Adrenal gland (tissue), 12 donors: ENCODE measurements around the gene RUSC2. TPM values are rescaled to one million over a fixed set of nuclear protein-coding genes. Genes with fewer than 3 reads are reported as not detected.
A peak's percentile ranks its signal among the peaks of the same experiment; 100 is the strongest.

Experiments
- DNase-seq, 7 donors: peaks; one replicate each; pipeline ENCODE4 v3.0.0-alpha.2; 2019 to 2020
- H3K27ac ChIP-seq, 5 donors: fragments of 200-600 bp; sonication (generic) in 4 of 5; 1 replicate in 3 of 5; 2 replicates in 2 of 5; pipeline versions ENCODE4 v1.5.1 to v1.8.0; 2016 to 2020; ENCODE audit warnings: mild to moderate bottlenecking in 1 of 5
- H3K27me3 ChIP-seq: fragments of 200-600 bp; 2 replicates; pipeline ENCODE4 v1.8.0; 2021
- H3K36me3 ChIP-seq, 2 donors: fragments of 200-600 bp; replicated peaks in 1 of 2; 1 replicate in 1 of 2; 2 replicates in 1 of 2; pipeline versions ENCODE4 v1.5.1 to v1.8.0; 2018 to 2022
- H3K4me1 ChIP-seq, 2 donors: fragments of 200-600 bp; replicated peaks in 1 of 2; 1 replicate in 1 of 2; 2 replicates in 1 of 2; pipeline versions ENCODE4 v1.5.1 to v1.8.0; 2018 to 2021
- H3K4me3 ChIP-seq, 4 donors: fragments of 200-600 bp; sonication (generic) in 3 of 4; one replicate each; pipeline ENCODE4 v1.5.1; 2016 to 2018
- H3K9me3 ChIP-seq, 3 donors: fragments of 200-600 bp; sonication (generic) in 1 of 3; replicated peaks in 1 of 3; 1 replicate in 2 of 3; 2 replicates in 1 of 3; pipeline versions ENCODE4 v1.5.1 to v1.8.0; 2016 to 2021
- POLR2A ChIP-seq, 2 donors: fragments of 450-650 bp; IDR thresholded peaks; one replicate each; pipeline ENCODE4 v1.6.1; 2017; ENCODE audit warnings: antibody characterized with exemption in 2 of 2, mild to moderate bottlenecking in 2 of 2, moderate library complexity in 1 of 2
- WGBS, 4 donors: extraction: QIAGEN DNeasy Blood & Tissue Kit in 2 of 4; methylation state at CpG; one replicate each; pipeline versions ENCODE4 v1.1.5 to v1.1.7; 2013 to 2017; 5-methylcytosine and 5-hydroxymethylcytosine counted together
- intact Hi-C, 2 donors: fragments of 100-400 bp; cut with DNase I; formaldehyde crosslinking; loops; one replicate each; pipeline versions ENCODE4 v1.14.1 to v1.15.0; 2022 to 2023
- polyA plus RNA-seq, 3 donors: library from polyadenylated mRNA; stranded (reverse); fragments of 200-250 nt in 2 of 3; fragments of 350-450 nt in 1 of 3; fragmentation: Illumina TruSeq in 1 of 3; extraction: RNeasy Lipid Tissue Mini Kit (QIAGEN cat#74804) in 1 of 3; gene quantifications; one replicate each; pipeline ENCODE4 v1.2.3, GENCODE V29; 2013 to 2014
- total RNA-seq, 9 donors: library from RNA; depleted of rRNA in 4 of 9; stranded (reverse); fragments of >200 nt in 4 of 9; fragments of 120-200 nt in 1 of 9; fragmentation: NEBNext Ultra II Directional in 1 of 9; extraction: Animal tissue kit (Norgen Biotek cat#: 25700) in 1 of 9; gene quantifications; one replicate each; pipeline versions ENCODE4 v1.1.0 to v1.2.4, GENCODE V29; 2013 to 2023
- TF ChIP-seq, protein P1 (sequence below), 6 experiments: fragments of 450-650 bp in 4 of 6; fragments of 200-600 bp in 2 of 6; sonication (generic) in 1 of 6; IDR thresholded peaks; 1 replicate in 5 of 6; 2 replicates in 1 of 6; pipeline versions ENCODE4 v1.5.1 to v1.8.0; 2016 to 2021; ENCODE audit warnings: antibody characterized with exemption in 6 of 6, mild to moderate bottlenecking in 2 of 6, moderate library complexity in 1 of 6
- donor health status: healthy with polysubstance abuse.
- donor health status: Bipolar disorder and iron deficiency.
- donor health status: DM: yes; HTN: yes; CAD: no.
- donor health status: DM: no; HTN: no; CAD: no.
- donor health status: DM: no; HTN: no; CAD: no.
- donor health status: DM: yes; HTN: yes; CAD: no.

RUSC2 gene
- total and polyA plus RNA-seq, 12 donors, result 5.9 to 66.8 (median 31.2) TPM

DNA sequence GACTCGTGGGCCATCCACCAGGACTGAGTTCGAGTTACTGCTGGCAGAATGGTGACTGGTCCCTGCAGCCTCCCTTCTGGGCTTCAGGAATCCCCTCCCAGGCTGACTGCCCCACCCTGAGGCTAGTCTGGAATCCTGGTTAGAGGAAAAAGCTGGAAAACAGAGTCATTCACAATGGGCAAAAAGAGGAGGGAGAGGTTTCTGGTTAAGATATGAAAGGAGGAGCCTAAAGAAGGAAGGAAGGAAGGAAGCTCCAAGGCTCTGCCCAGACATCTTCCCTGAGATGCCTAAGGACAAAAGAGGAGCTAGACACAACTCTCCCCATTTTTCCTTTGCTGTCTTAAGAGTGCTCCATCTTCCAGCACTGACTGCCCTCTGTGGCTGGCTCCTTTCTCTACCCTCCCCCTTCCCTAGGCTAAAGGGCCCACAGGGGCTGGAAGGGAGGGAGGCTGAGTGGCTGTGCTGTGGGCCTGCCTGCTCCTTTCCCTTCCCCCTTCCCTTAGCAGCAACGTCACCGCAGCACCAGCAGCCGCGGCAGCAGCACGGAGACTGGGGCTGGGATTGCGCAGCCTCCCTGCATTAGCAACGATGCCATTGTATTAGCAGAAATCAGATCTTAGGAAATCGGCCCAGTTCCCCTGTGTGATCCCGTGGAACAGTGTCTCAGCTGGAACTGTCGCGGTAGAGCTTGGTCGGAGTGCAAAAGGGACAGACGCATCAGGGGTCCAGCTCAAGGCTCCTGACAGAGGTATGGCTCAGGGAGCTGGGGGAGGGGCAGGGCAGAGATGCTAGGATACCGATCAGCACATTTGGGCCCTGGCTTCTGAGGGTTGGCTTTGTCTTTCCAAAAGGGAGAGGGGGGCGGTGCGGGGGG, 48.7 kb downstream of the RUSC2 start:
- Histone ChIP-seq H3K27me3 (no peaks in the 10 kb centered on the region), H3K4me1 (peaks cover 13 to 37% of the 10 kb centered on the region in 2 donors), H3K9me3 (no peaks in the 10 kb centered on the region), H3K27ac (peak overlapping the region in 4 of 5 donors; percentile 41 to 84 (median 66)), H3K4me3 (peak overlapping the region in 1 of 4 donors; percentile 40), H3K36me3 (no peaks in the 10 kb centered on the region)
- WGBS, 4 donors, result 21 to 39% (median 29%) methylated on average over 11 to 18 of the region's 18 CpGs
- intact Hi-C loops, result no loop called here
- peak in 6 of 7 donors; percentile 55 to 88 (median 71) for DNase-seq
- TF ChIP-seq POLR2A (IDR thresholded peaks at IDR 0.05), result peak in 1 of 2 donors; percentile 28
- TF ChIP-seq, protein P1, sequence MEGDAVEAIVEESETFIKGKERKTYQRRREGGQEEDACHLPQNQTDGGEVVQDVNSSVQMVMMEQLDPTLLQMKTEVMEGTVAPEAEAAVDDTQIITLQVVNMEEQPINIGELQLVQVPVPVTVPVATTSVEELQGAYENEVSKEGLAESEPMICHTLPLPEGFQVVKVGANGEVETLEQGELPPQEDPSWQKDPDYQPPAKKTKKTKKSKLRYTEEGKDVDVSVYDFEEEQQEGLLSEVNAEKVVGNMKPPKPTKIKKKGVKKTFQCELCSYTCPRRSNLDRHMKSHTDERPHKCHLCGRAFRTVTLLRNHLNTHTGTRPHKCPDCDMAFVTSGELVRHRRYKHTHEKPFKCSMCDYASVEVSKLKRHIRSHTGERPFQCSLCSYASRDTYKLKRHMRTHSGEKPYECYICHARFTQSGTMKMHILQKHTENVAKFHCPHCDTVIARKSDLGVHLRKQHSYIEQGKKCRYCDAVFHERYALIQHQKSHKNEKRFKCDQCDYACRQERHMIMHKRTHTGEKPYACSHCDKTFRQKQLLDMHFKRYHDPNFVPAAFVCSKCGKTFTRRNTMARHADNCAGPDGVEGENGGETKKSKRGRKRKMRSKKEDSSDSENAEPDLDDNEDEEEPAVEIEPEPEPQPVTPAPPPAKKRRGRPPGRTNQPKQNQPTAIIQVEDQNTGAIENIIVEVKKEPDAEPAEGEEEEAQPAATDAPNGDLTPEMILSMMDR (IDR thresholded peaks at IDR 0.05), result no peak

Other genes with a start within 250 kb of the RUSC2 start
- 100 to 1,000 TPM in 1 of 9 donors, 10 to 100 TPM in 8; 25.9 to 189 (median 56.5) TPM for gene TESK1, start 115.2 kb downstream of the RUSC2 start, total RNA-seq
- gene TESK1, start 115.2 kb downstream of the RUSC2 start, polyA plus RNA-seq, result 100 to 1,000 TPM in 2 of 3 donors, 10 to 100 TPM in 1; 68.6 to 159 (median 152) TPM
- gene CD72, start 128.3 kb downstream of the RUSC2 start, total RNA-seq, result 1 to 10 TPM in 8 of 9 donors, under 1 TPM in 1; 0.69 to 8.0 (median 3.9) TPM
- gene CD72, start 128.3 kb downstream of the RUSC2 start, polyA plus RNA-seq, result 10 to 100 TPM in 1 of 3 donors, 1 to 10 TPM in 2; 1.3 to 18.5 (median 7.4) TPM
- 1 to 10 TPM in 4 of 9 donors, under 1 TPM in 4, not detected in 1; 0.06 to 2.1 (median 0.86) TPM for gene SIT1, start 160.8 kb downstream of the RUSC2 start, total RNA-seq
- 1 to 10 TPM in 1 of 3 donors, under 1 TPM in 1, not detected in 1; 0.37 to 1.0 TPM for gene SIT1, start 160.8 kb downstream of the RUSC2 start, polyA plus RNA-seq
- over 10,000 TPM in 5 of 9 donors, 1,000 to 10,000 TPM in 3, 100 to 1,000 TPM in 1; 885 to 23,366 (median 10,611) TPM for gene RMRP, start 167.9 kb downstream of the RUSC2 start, total RNA-seq
- 1,000 to 10,000 TPM in 2 of 3 donors, not detected in 1; 1,807 to 2,186 TPM for gene RMRP, start 167.9 kb downstream of the RUSC2 start, polyA plus RNA-seq
- 10 to 100 TPM; 27.9 to 55.0 (median 39.6) TPM for gene CCDC107, start 168.2 kb downstream of the RUSC2 start, total RNA-seq
- gene CCDC107, start 168.2 kb downstream of the RUSC2 start, polyA plus RNA-seq, result 100 to 1,000 TPM in 2 of 3 donors, 10 to 100 TPM in 1; 53.6 to 198 (median 169) TPM
- gene ARHGEF39, start 175.1 kb downstream of the RUSC2 start, total RNA-seq, result 10 to 100 TPM in 1 of 9 donors, 1 to 10 TPM in 3, under 1 TPM in 5; 0.42 to 18.4 (median 0.96) TPM
- 1 to 10 TPM; 1.2 to 4.0 (median 1.5) TPM for gene ARHGEF39, start 175.1 kb downstream of the RUSC2 start, polyA plus RNA-seq
- 10 to 100 TPM in 1 of 9 donors, 1 to 10 TPM in 5, under 1 TPM in 3; 0.28 to 13.7 (median 2.0) TPM for gene CA9, start 183.8 kb downstream of the RUSC2 start, total RNA-seq
- gene CA9, start 183.8 kb downstream of the RUSC2 start, polyA plus RNA-seq, result 1 to 10 TPM in 2 of 3 donors, under 1 TPM in 1; 0.31 to 1.4 (median 1.3) TPM
- gene TPM2, start 199.8 kb downstream of the RUSC2 start, total RNA-seq, result 100 to 1,000 TPM; 188 to 654 (median 368) TPM
- gene TPM2, start 199.8 kb downstream of the RUSC2 start, polyA plus RNA-seq, result 1,000 to 10,000 TPM in 2 of 3 donors, 100 to 1,000 TPM in 1; 462 to 1,472 (median 1,350) TPM
- gene TLN1, start 242.1 kb downstream of the RUSC2 start, total RNA-seq, result 100 to 1,000 TPM; 157 to 565 (median 372) TPM
- 100 to 1,000 TPM; 165 to 232 (median 178) TPM for gene TLN1, start 242.1 kb downstream of the RUSC2 start, polyA plus RNA-seq
- gene CREB3, start 242.6 kb downstream of the RUSC2 start, total RNA-seq, result 100 to 1,000 TPM in 1 of 9 donors, 10 to 100 TPM in 8; 47.0 to 142 (median 60.3) TPM
- 100 to 1,000 TPM in 1 of 3 donors, 10 to 100 TPM in 2; 47.6 to 113 (median 52.0) TPM for gene CREB3, start 242.6 kb downstream of the RUSC2 start, polyA plus RNA-seq